Measurements from ENCODE around the gene ERMP1.

The ERMP1 gene

GRCh38 chr9:5790923-5791322 is 42.0 kb downstream of the ERMP1 start:
- Histone ChIP-seq H2AFZ (ENCODE audit: low read length) (no peak overlapping the region), H3K4me1 (ENCODE audit: insufficient read depth, low read length, severe bottlenecking) (no peaks in the 10 kb centered on the region), H4K20me1 (ENCODE audit: insufficient read depth, low read length) (no peaks in the 10 kb centered on the region), H3K9me3 (ENCODE audit: low read length) (no peaks in the 10 kb centered on the region), H3K4me2 (ENCODE audit: low read length) (no peak overlapping the region), H3K27ac (ENCODE audit: low read depth, low read length, poor library complexity, severe bottlenecking) (no peak overlapping the region), H3K9me2 (ENCODE audit: low read depth, low read length) (no peaks in the 10 kb centered on the region), H3K4me3 (ENCODE audit: low read depth, low read length, poor library complexity, severe bottlenecking) (no peak overlapping the region), H3F3A (ENCODE audit: insufficient read depth, low read length) (no peaks in the 10 kb centered on the region), H3K79me2 (ENCODE audit: insufficient read depth, low read length) (no peaks in the 10 kb centered on the region), H3K27me3 (ENCODE audit: insufficient read depth, low read length) (no peaks in the 10 kb centered on the region), H3K9ac (ENCODE audit: low read length) (no peak overlapping the region), H3K36me3 (ENCODE audit: insufficient read depth, low read length) (peaks cover 48% of the 10 kb centered on the region)
- no peak for TF ChIP-seq EZH2 (IDR thresholded peaks at IDR 0.05; ENCODE audit: borderline replicate concordance, low read length)
- TF ChIP-seq CTCF (IDR thresholded peaks at IDR 0.05; ENCODE audit: low read length) = no peak

DNA sequence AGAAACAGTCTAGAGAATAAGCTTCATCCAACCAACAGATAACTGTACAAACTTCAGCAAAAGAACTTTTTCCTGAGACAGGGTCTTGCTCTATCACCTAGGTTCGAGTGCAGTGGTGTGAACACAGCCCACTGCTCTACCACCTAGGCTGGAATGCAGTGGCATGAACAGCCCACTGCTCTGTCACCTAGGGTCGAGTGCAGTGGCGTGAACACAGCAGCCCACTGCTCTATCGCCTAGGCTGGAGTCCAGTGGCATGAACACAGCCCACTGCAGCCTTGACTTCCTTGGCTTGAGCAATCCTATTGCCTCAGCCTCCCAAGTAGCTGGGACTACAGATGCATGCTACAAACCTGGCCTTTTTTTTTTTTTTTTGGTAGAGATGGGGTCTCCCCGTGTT is 43.4 kb downstream of the ERMP1 start:
- H3K4me3 ChIP-seq (ENCODE audit: low read depth, low read length, poor library complexity, severe bottlenecking) = no peak overlapping the region
- H3K4me2 ChIP-seq (ENCODE audit: low read length) = no peak overlapping the region
- no peaks in the 10 kb centered on the region for H3K9me2 ChIP-seq (ENCODE audit: low read depth, low read length)
- TF ChIP-seq CTCF (IDR thresholded peaks at IDR 0.05; ENCODE audit: low read length) (no peak), EZH2 (IDR thresholded peaks at IDR 0.05; ENCODE audit: borderline replicate concordance, low read length) (no peak)
- H3K27me3 ChIP-seq (ENCODE audit: insufficient read depth, low read length) = no peaks in the 10 kb centered on the region
- H3K36me3 ChIP-seq (ENCODE audit: insufficient read depth, low read length) = peaks cover 63% of the 10 kb centered on the region
- H3K9me3 ChIP-seq (ENCODE audit: low read length) = no peaks in the 10 kb centered on the region
- H3K9ac ChIP-seq (ENCODE audit: low read length) = no peak overlapping the region
- no peaks in the 10 kb centered on the region for H4K20me1 ChIP-seq (ENCODE audit: insufficient read depth, low read length)
- H3K4me1 ChIP-seq (ENCODE audit: insufficient read depth, low read length, severe bottlenecking) = no peaks in the 10 kb centered on the region
- H2AFZ ChIP-seq (ENCODE audit: low read length) = no peak overlapping the region
- no peaks in the 10 kb centered on the region for H3K79me2 ChIP-seq (ENCODE audit: insufficient read depth, low read length)
- H3F3A ChIP-seq (ENCODE audit: insufficient read depth, low read length) = no peaks in the 10 kb centered on the region
- no peak overlapping the region for H3K27ac ChIP-seq (ENCODE audit: low read depth, low read length, poor library complexity, severe bottlenecking)

GRCh38 chr9:5787759-5788302 is 45.1 kb downstream of the ERMP1 start:
- Histone ChIP-seq H3F3A (ENCODE audit: insufficient read depth, low read length) (no peaks in the 10 kb centered on the region; the same call in 1 of the 2 replicates), H3K36me3 (ENCODE audit: insufficient read depth, low read length) (peaks cover 66% of the 10 kb centered on the region), H3K27ac (ENCODE audit: low read depth, low read length, poor library complexity, severe bottlenecking) (no peak overlapping the region), H4K20me1 (ENCODE audit: insufficient read depth, low read length) (no peaks in the 10 kb centered on the region), H3K9ac (ENCODE audit: low read length) (no peak overlapping the region), H3K79me2 (ENCODE audit: insufficient read depth, low read length) (no peaks in the 10 kb centered on the region), H3K27me3 (ENCODE audit: insufficient read depth, low read length) (no peaks in the 10 kb centered on the region), H3K4me2 (ENCODE audit: low read length) (no peak overlapping the region), H2AFZ (ENCODE audit: low read length) (no peak overlapping the region), H3K9me3 (ENCODE audit: low read length) (no peaks in the 10 kb centered on the region), H3K9me2 (ENCODE audit: low read depth, low read length) (no peaks in the 10 kb centered on the region), H3K4me1 (ENCODE audit: insufficient read depth, low read length, severe bottlenecking) (no peaks in the 10 kb centered on the region), H3K4me3 (ENCODE audit: low read depth, low read length, poor library complexity, severe bottlenecking) (no peak overlapping the region)
- TF ChIP-seq CTCF (IDR thresholded peaks at IDR 0.05; ENCODE audit: low read length) (no peak), EZH2 (IDR thresholded peaks at IDR 0.05; ENCODE audit: borderline replicate concordance, low read length) (no peak)
